ENCODE data around the gene POLR2B. TPM values are rescaled to one million over a fixed set of nuclear protein-coding genes. Genes with fewer than 3 reads are reported as not detected.

The POLR2B gene
- total RNA-seq, 1 donor from 2014 or later, result 103 TPM

GRCh38 chr4:57039345-57039744, 60.6 kb downstream of the POLR2B start:
- Mint-ChIP-seq H3K27ac (no peak overlapping the region), H3K9me3 (no peaks in the 10 kb centered on the region), H3K4me3 (no peak overlapping the region), H3K4me1 (peaks cover 38% of the 10 kb centered on the region), H3K36me3 (peaks cover 5% of the 10 kb centered on the region), H3K27me3 (ENCODE audit: low read depth) (no peaks in the 10 kb centered on the region)
- DNase-seq (ENCODE audit: low spot score in 2 of 2, unreplicated experiment in 2 of 2), result no peak
- no peak for TF ChIP-seq CTCF (IDR thresholded peaks at IDR 0.05; ENCODE audit: unreplicated experiment)

- Mint-ChIP-seq H3K4me1 (peaks cover 44% of the 10 kb centered on the region), H3K27ac (peak overlapping the region; percentile 21), H3K9me3 (no peaks in the 10 kb centered on the region), H3K36me3 (peaks cover 5% of the 10 kb centered on the region), H3K27me3 (ENCODE audit: low read depth) (no peaks in the 10 kb centered on the region), H3K4me3 (no peak overlapping the region)
- DNase-seq (ENCODE audit: low spot score in 2 of 2, unreplicated experiment in 2 of 2), result no peak
- TF ChIP-seq CTCF (IDR thresholded peaks at IDR 0.05; ENCODE audit: unreplicated experiment), result no peak
These were observed 61.8 kb downstream of the POLR2B start for GRCh38 chr4:57040510-57040909.

- no peak for TF ChIP-seq CTCF (IDR thresholded peaks at IDR 0.05; ENCODE audit: unreplicated experiment)
- H3K4me1 Mint-ChIP-seq, result peaks cover 44% of the 10 kb centered on the region
- no peaks in the 10 kb centered on the region for H3K9me3 Mint-ChIP-seq
- peak overlapping the region; percentile 50 for H3K27ac Mint-ChIP-seq
- no peak overlapping the region for H3K4me3 Mint-ChIP-seq
- H3K27me3 Mint-ChIP-seq (ENCODE audit: low read depth), result no peaks in the 10 kb centered on the region
- peaks cover 5% of the 10 kb centered on the region for H3K36me3 Mint-ChIP-seq
- DNase-seq (ENCODE audit: low spot score in 2 of 2, unreplicated experiment in 2 of 2), result no peak
These were observed 62.3 kb downstream of the POLR2B start for GRCh38 chr4:57041020-57041419.

- Mint-ChIP-seq H3K4me1 (peaks cover 44% of the 10 kb centered on the region), H3K27me3 (ENCODE audit: low read depth) (no peaks in the 10 kb centered on the region), H3K4me3 (no peak overlapping the region), H3K27ac (peak overlapping the region; percentile 63), H3K36me3 (peaks cover 10% of the 10 kb centered on the region), H3K9me3 (peaks cover 9% of the 10 kb centered on the region)
- TF ChIP-seq CTCF (IDR thresholded peaks at IDR 0.05; ENCODE audit: unreplicated experiment), result no peak
- no peak for DNase-seq (ENCODE audit: low spot score in 2 of 2, unreplicated experiment in 2 of 2)
These were observed 64.0 kb downstream of the POLR2B start for GRCh38 chr4:57042711-57043169.

- Mint-ChIP-seq H3K27ac (peak overlapping the region; percentile 63), H3K9me3 (peaks cover 9% of the 10 kb centered on the region), H3K27me3 (ENCODE audit: low read depth) (no peaks in the 10 kb centered on the region), H3K4me1 (peaks cover 38% of the 10 kb centered on the region), H3K4me3 (no peak overlapping the region), H3K36me3 (peaks cover 8% of the 10 kb centered on the region)
- DNase-seq (ENCODE audit: low spot score in 2 of 2, unreplicated experiment in 2 of 2), result no peak
- TF ChIP-seq CTCF (IDR thresholded peaks at IDR 0.05; ENCODE audit: unreplicated experiment), result no peak
These were observed 64.9 kb downstream of the POLR2B start for GRCh38 chr4:57043347-57044251.
